ENCODE results near the gene ITFG2. TPM values are rescaled to one million over a fixed set of nuclear protein-coding genes. Genes with fewer than 3 reads are reported as not detected.
A peak's percentile ranks its signal among the peaks of the same experiment; 100 is the strongest.

ITFG2 gene
- total RNA-seq, 1 experiment from 2014 or later = 23.9 TPM

GRCh38 chr12:2812290-2813213, at the start of gene ITFG2 (continued):
- TF ChIP-seq PRDM15 (CRISPR knock-in tag; IDR thresholded peaks at IDR 0.05) = no peak; the same call in none of the 2 replicates
- TF ChIP-seq MXD4 (CRISPR knock-in tag; IDR thresholded peaks at IDR 0.05; ENCODE audit: borderline replicate concordance) = no peak
- peak; percentile 82 for TF ChIP-seq GABPB1 (CRISPR knock-in tag; IDR thresholded peaks at IDR 0.05)
- 0 out of 2 replicates have a peak, but pooled peaks have one; percentile 63 for TF ChIP-seq ATF6 (CRISPR knock-in tag; IDR thresholded peaks at IDR 0.05)
- TF ChIP-seq, protein P1, sequence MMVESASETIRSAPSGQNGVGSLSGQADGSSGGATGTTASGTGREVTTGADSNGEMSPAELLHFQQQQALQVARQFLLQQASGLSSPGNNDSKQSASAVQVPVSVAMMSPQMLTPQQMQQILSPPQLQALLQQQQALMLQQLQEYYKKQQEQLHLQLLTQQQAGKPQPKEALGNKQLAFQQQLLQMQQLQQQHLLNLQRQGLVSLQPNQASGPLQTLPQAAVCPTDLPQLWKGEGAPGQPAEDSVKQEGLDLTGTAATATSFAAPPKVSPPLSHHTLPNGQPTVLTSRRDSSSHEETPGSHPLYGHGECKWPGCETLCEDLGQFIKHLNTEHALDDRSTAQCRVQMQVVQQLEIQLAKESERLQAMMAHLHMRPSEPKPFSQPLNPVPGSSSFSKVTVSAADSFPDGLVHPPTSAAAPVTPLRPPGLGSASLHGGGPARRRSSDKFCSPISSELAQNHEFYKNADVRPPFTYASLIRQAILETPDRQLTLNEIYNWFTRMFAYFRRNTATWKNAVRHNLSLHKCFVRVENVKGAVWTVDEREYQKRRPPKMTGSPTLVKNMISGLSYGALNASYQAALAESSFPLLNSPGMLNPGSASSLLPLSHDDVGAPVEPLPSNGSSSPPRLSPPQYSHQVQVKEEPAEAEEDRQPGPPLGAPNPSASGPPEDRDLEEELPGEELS (CRISPR knock-in tag; IDR thresholded peaks at IDR 0.05) = peak; percentile 93
- peak; percentile 71; the same call in 1 of the 2 replicates for TF ChIP-seq MYBL2 (CRISPR knock-in tag; IDR thresholded peaks at IDR 0.05)
- TF ChIP-seq ZNF423 (CRISPR knock-in tag; IDR thresholded peaks at IDR 0.05) = no peak
- TF ChIP-seq ELF4 (CRISPR knock-in tag; IDR thresholded peaks at IDR 0.05; ENCODE audit: low read depth) = no peak
- TF ChIP-seq, protein P2, sequence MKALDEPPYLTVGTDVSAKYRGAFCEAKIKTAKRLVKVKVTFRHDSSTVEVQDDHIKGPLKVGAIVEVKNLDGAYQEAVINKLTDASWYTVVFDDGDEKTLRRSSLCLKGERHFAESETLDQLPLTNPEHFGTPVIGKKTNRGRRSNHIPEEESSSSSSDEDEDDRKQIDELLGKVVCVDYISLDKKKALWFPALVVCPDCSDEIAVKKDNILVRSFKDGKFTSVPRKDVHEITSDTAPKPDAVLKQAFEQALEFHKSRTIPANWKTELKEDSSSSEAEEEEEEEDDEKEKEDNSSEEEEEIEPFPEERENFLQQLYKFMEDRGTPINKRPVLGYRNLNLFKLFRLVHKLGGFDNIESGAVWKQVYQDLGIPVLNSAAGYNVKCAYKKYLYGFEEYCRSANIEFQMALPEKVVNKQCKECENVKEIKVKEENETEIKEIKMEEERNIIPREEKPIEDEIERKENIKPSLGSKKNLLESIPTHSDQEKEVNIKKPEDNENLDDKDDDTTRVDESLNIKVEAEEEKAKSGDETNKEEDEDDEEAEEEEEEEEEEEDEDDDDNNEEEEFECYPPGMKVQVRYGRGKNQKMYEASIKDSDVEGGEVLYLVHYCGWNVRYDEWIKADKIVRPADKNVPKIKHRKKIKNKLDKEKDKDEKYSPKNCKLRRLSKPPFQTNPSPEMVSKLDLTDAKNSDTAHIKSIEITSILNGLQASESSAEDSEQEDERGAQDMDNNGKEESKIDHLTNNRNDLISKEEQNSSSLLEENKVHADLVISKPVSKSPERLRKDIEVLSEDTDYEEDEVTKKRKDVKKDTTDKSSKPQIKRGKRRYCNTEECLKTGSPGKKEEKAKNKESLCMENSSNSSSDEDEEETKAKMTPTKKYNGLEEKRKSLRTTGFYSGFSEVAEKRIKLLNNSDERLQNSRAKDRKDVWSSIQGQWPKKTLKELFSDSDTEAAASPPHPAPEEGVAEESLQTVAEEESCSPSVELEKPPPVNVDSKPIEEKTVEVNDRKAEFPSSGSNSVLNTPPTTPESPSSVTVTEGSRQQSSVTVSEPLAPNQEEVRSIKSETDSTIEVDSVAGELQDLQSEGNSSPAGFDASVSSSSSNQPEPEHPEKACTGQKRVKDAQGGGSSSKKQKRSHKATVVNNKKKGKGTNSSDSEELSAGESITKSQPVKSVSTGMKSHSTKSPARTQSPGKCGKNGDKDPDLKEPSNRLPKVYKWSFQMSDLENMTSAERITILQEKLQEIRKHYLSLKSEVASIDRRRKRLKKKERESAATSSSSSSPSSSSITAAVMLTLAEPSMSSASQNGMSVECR (CRISPR knock-in tag; IDR thresholded peaks at IDR 0.05; ENCODE audit: borderline replicate concordance) = peak; percentile 92; the same call in 1 of the 2 replicates
- TF ChIP-seq SMAD3 (CRISPR knock-in tag; IDR thresholded peaks at IDR 0.05; ENCODE audit: borderline replicate concordance) = peak; percentile 79; the same call in 1 of the 2 replicates
- TF ChIP-seq CREB1 (CRISPR knock-in tag; IDR thresholded peaks at IDR 0.05) = peak; percentile 56; the same call in 1 of the 2 replicates
- peak; percentile 22; the same call in 1 of the 2 replicates for TF ChIP-seq NFE2L1 (CRISPR knock-in tag; IDR thresholded peaks at IDR 0.05)
- peak; percentile 77 for TF ChIP-seq NFYB (CRISPR knock-in tag; conservative IDR thresholded peaks at IDR 0.05; ENCODE audit: low read depth)
- no peak for TF ChIP-seq NR1H2 (CRISPR knock-in tag; IDR thresholded peaks at IDR 0.05)
- TF ChIP-seq ZNF317 (CRISPR knock-in tag; IDR thresholded peaks at IDR 0.05; ENCODE audit: borderline replicate concordance, low read depth) = 0 out of 2 replicates have a peak, but pooled peaks have one; percentile 11
- TF ChIP-seq ZNF232 (CRISPR knock-in tag; IDR thresholded peaks at IDR 0.05) = 0 out of 2 replicates have a peak, but pooled peaks have one; percentile 42
- TF ChIP-seq ZNF396 (CRISPR knock-in tag; IDR thresholded peaks at IDR 0.05; ENCODE audit: borderline replicate concordance) = no peak
- TF ChIP-seq SMAD4 (CRISPR knock-in tag; IDR thresholded peaks at IDR 0.05) = 0 out of 2 replicates have a peak, but pooled peaks have one; percentile 45
- TF ChIP-seq, protein P3, sequence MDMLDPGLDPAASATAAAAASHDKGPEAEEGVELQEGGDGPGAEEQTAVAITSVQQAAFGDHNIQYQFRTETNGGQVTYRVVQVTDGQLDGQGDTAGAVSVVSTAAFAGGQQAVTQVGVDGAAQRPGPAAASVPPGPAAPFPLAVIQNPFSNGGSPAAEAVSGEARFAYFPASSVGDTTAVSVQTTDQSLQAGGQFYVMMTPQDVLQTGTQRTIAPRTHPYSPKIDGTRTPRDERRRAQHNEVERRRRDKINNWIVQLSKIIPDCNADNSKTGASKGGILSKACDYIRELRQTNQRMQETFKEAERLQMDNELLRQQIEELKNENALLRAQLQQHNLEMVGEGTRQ (CRISPR knock-in tag; IDR thresholded peaks at IDR 0.05) = peak; percentile 92
- TF ChIP-seq TEAD1 (CRISPR knock-in tag; IDR thresholded peaks at IDR 0.05) = peak; percentile 83
- no peak for TF ChIP-seq JUN (CRISPR knock-in tag; IDR thresholded peaks at IDR 0.05)
- no peak for TF ChIP-seq AR (CRISPR knock-in tag; IDR thresholded peaks at IDR 0.05)

Measured in WTC11 (cell line).